ENCODE measurements around the gene HES4.

HES4 gene

GRCh38 chr1:974293-974640 lies 25.6 kb downstream of the HES4 start:
- H3F3A ChIP-seq (ENCODE audit: insufficient read depth, low read length): no peaks in the 10 kb centered on the region
- no peaks in the 10 kb centered on the region for H3K36me3 ChIP-seq (replicated peaks; ENCODE audit: insufficient read depth, low read length)
- H3K27me3 ChIP-seq (replicated peaks; ENCODE audit: insufficient read depth, low read length): peaks cover 26% of the 10 kb centered on the region
- DNase-seq: no peak
- no peaks in the 10 kb centered on the region for H4K20me1 ChIP-seq (ENCODE audit: insufficient read depth, low read length)
- no peak overlapping the region for H3K9ac ChIP-seq (ENCODE audit: low read length)
- TF ChIP-seq EZH2 (optimal IDR thresholded peaks at IDR 0.05; ENCODE audit: low read depth, low read length): no peak
- TF ChIP-seq CTCF (IDR thresholded peaks at IDR 0.05; ENCODE audit: low read length): no peak
- TF ChIP-seq EZH2phosphoT487 (IDR thresholded peaks at IDR 0.05; ENCODE audit: low read length): no peak
- no peak overlapping the region for H3K4me3 ChIP-seq (ENCODE audit: low read length)
- H3K27ac ChIP-seq (ENCODE audit: low read length): no peak overlapping the region
- H3K9me3 ChIP-seq (replicated peaks; ENCODE audit: insufficient read depth, low read length): no peaks in the 10 kb centered on the region
- H3K79me2 ChIP-seq (ENCODE audit: low read length): no peaks in the 10 kb centered on the region
- no peaks in the 10 kb centered on the region for H3K9me2 ChIP-seq (replicated peaks; ENCODE audit: insufficient read depth, low read length)
- H2AFZ ChIP-seq (ENCODE audit: low read length): no peak overlapping the region
- H3K4me1 ChIP-seq (ENCODE audit: low read length): no peaks in the 10 kb centered on the region
- H3K4me2 ChIP-seq (ENCODE audit: low read depth, low read length): no peak overlapping the region

GRCh38 chr1:973459-974292 lies 26.2 kb downstream of the HES4 start:
- H3K9me2 ChIP-seq (replicated peaks; ENCODE audit: insufficient read depth, low read length): no peaks in the 10 kb centered on the region
- TF ChIP-seq EZH2phosphoT487 (IDR thresholded peaks at IDR 0.05; ENCODE audit: low read length) (no peak), CTCF (IDR thresholded peaks at IDR 0.05; ENCODE audit: low read length) (no peak), EZH2 (optimal IDR thresholded peaks at IDR 0.05; ENCODE audit: low read depth, low read length) (no peak)
- H4K20me1 ChIP-seq (ENCODE audit: insufficient read depth, low read length): no peaks in the 10 kb centered on the region
- no peak overlapping the region for H3K4me2 ChIP-seq (ENCODE audit: low read depth, low read length)
- H3K9ac ChIP-seq (ENCODE audit: low read length): no peak overlapping the region
- H3K36me3 ChIP-seq (replicated peaks; ENCODE audit: insufficient read depth, low read length): no peaks in the 10 kb centered on the region
- H3K27ac ChIP-seq (ENCODE audit: low read length): no peak overlapping the region
- no peak overlapping the region for H3K4me3 ChIP-seq (ENCODE audit: low read length)
- H3K9me3 ChIP-seq (replicated peaks; ENCODE audit: insufficient read depth, low read length): no peaks in the 10 kb centered on the region
- H3K4me1 ChIP-seq (ENCODE audit: low read length): no peaks in the 10 kb centered on the region
- H2AFZ ChIP-seq (ENCODE audit: low read length): no peak overlapping the region
- H3K27me3 ChIP-seq (replicated peaks; ENCODE audit: insufficient read depth, low read length): peaks cover 20% of the 10 kb centered on the region
- H3F3A ChIP-seq (ENCODE audit: insufficient read depth, low read length): no peaks in the 10 kb centered on the region
- no peak for DNase-seq
- no peaks in the 10 kb centered on the region for H3K79me2 ChIP-seq (ENCODE audit: low read length)

- H3F3A ChIP-seq (ENCODE audit: insufficient read depth, low read length): no peaks in the 10 kb centered on the region
- no peak overlapping the region for H2AFZ ChIP-seq (ENCODE audit: low read length)
- no peaks in the 10 kb centered on the region for H3K9me3 ChIP-seq (replicated peaks; ENCODE audit: insufficient read depth, low read length)
- H3K4me3 ChIP-seq (ENCODE audit: low read length): no peak overlapping the region
- no peak for DNase-seq
- no peaks in the 10 kb centered on the region for H3K79me2 ChIP-seq (ENCODE audit: low read length)
- peaks cover 13% of the 10 kb centered on the region; the same call in 1 of the 2 replicates for H3K27me3 ChIP-seq (replicated peaks; ENCODE audit: insufficient read depth, low read length)
- no peaks in the 10 kb centered on the region for H3K4me1 ChIP-seq (ENCODE audit: low read length)
- no peak overlapping the region for H3K9ac ChIP-seq (ENCODE audit: low read length)
- no peaks in the 10 kb centered on the region for H3K9me2 ChIP-seq (replicated peaks; ENCODE audit: insufficient read depth, low read length)
- TF ChIP-seq EZH2phosphoT487 (IDR thresholded peaks at IDR 0.05; ENCODE audit: low read length) (no peak), CTCF (IDR thresholded peaks at IDR 0.05; ENCODE audit: low read length) (no peak), EZH2 (optimal IDR thresholded peaks at IDR 0.05; ENCODE audit: low read depth, low read length) (no peak)
- H4K20me1 ChIP-seq (ENCODE audit: insufficient read depth, low read length): no peaks in the 10 kb centered on the region
- H3K27ac ChIP-seq (ENCODE audit: low read length): no peak overlapping the region
- no peaks in the 10 kb centered on the region for H3K36me3 ChIP-seq (replicated peaks; ENCODE audit: insufficient read depth, low read length)
- no peak overlapping the region for H3K4me2 ChIP-seq (ENCODE audit: low read depth, low read length)
Observed at GRCh38 chr1:972726-973458, 27.0 kb downstream of the HES4 start.

All from MM.1S (cell line).